PFSK-1 (cell line): ENCODE measurements around the gene DDX39A.

ENCODE experiments used
- FOXP2 ChIP-seq: optimal IDR thresholded peaks from 2 replicates; pipeline ENCODE3; 2011; ENCODE audit warnings: borderline replicate concordance, control low read depth, inconsistent platforms; ENCODE audit not compliant: insufficient read depth; ENCODE audit errors: extremely low read length, extremely low read depth
- POLR2AphosphoS5 ChIP-seq: IDR thresholded peaks from 2 replicates; pipeline ENCODE4 v1.6.1; 2012; ENCODE audit warnings: low read depth, mild to moderate bottlenecking, control low read depth, low read length, moderate library complexity
- REST ChIP-seq, 2 experiments: IDR thresholded peaks; 2 replicates each; pipeline versions ENCODE4 v1.6.1 to v1.8.0; 2011 to 2012; ENCODE audit warnings: low read depth in 2 of 2, low read length in 2 of 2, control low read depth in 1 of 2, inconsistent platforms in 1 of 2, mild to moderate bottlenecking in 1 of 2, moderate library complexity in 1 of 2; ENCODE audit not compliant: insufficient read depth in 1 of 2
- SIN3A ChIP-seq: IDR thresholded peaks from 2 replicates; pipeline ENCODE4 v1.6.1; 2012; ENCODE audit warnings: mild to moderate bottlenecking, low read length, moderate library complexity, borderline replicate concordance; ENCODE audit not compliant: insufficient read depth
- TAF1 ChIP-seq: IDR thresholded peaks from 2 replicates; pipeline ENCODE4 v1.6.1; 2012; ENCODE audit warnings: low read length, control low read depth, borderline replicate concordance; ENCODE audit not compliant: insufficient read depth

The DDX39A gene

DNA sequence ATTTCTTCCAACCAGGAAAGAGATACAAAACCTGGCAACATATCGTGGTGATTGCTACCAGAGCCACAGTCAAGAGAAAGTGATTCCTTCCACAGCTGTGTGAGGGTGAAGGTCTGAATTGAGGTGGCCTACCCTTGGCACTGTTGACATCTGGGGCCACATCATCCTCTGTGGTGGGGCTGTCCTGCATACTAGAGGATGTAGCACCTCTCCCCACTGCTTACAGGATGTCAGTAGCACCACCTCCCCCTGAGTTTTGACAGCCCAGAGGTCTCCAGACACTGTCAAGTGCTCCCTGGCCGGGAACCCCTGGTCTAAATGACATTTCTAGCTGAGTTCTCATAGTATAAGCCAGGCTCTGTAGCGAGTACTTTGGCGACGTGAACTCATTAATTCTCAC lies 40.6 kb upstream of the DDX39A start:
- no peak for TF ChIP-seq SIN3A
- TF ChIP-seq FOXP2, result no peak
- no peak for TF ChIP-seq REST (IDR thresholded peaks at IDR 0.05; ENCODE audit: insufficient read depth in 1 of 2, low read depth in 2 of 2, low read length in 2 of 2)
- TF ChIP-seq POLR2AphosphoS5, result no peak
- TF ChIP-seq TAF1, result no peak

DNA sequence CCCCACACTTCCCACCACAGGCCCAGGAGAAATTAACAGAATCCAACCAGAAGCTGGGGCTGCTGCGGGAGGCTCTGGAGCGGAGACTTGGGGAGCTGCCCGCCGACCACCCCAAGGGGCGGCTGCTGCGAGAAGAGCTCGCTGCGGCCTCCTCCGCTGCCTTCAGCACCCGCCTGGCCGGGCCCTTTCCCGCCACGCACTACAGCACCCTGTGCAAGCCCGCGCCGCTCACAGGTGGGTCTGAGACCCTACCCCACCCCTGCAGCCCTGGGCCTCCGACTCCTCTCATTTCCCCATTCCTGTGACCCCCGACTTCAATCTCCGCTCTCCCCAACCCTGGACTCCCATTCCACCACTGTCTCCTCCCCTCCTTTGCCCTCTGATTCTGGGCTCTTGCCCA lies 31.7 kb upstream of the DDX39A start:
- no peak for TF ChIP-seq SIN3A
- no peak for TF ChIP-seq FOXP2
- TF ChIP-seq POLR2AphosphoS5, result no peak
- TF ChIP-seq TAF1, result no peak
- no peak for TF ChIP-seq REST (IDR thresholded peaks at IDR 0.05; ENCODE audit: insufficient read depth in 1 of 2, low read depth in 2 of 2, low read length in 2 of 2)

GRCh38 chr19:14450168-14450874 lies 31.2 kb upstream of the DDX39A start:
- no peak for TF ChIP-seq REST (IDR thresholded peaks at IDR 0.05; ENCODE audit: insufficient read depth in 1 of 2, low read depth in 2 of 2, low read length in 2 of 2)
- TF ChIP-seq TAF1, result no peak
- TF ChIP-seq SIN3A, result no peak
- TF ChIP-seq POLR2AphosphoS5, result no peak
- no peak for TF ChIP-seq FOXP2

- TF ChIP-seq TAF1 (no peak), REST (IDR thresholded peaks at IDR 0.05; ENCODE audit: insufficient read depth in 1 of 2, low read depth in 2 of 2, low read length in 2 of 2) (no peak), FOXP2 (no peak), SIN3A (no peak), POLR2AphosphoS5 (no peak)
Observed at GRCh38 chr19:14449321-14449720, 30.2 kb upstream of the DDX39A start.
